Smooth muscle cell (in vitro differentiated cells): ENCODE data around the gene SUPT3H. TPM values are rescaled to one million over a fixed set of nuclear protein-coding genes. Genes with fewer than 3 reads are reported as not detected.
"Not testable (repeated sequence)": the region's sequence is repeated elsewhere in the genome, so short reads cannot be mapped to it uniquely, and the experiment has no call there.

Source experiments
- DNase-seq: peaks from one replicate; lab custom pipeline; 2025; ENCODE audit not compliant: unreplicated experiment; lab: John Stamatoyannopoulos, UW
- H2AFZ ChIP-seq: fragments of 200-600 bp; sonication (generic); 2 replicates; pipeline ENCODE4 v1.6.0; 2016; ENCODE audit warnings: antibody characterized with exemption, low read depth, mild to moderate bottlenecking
- H3F3A ChIP-seq: fragments of 200-600 bp; sonication (generic); 2 replicates; pipeline ENCODE4 v1.6.0; 2017; ENCODE audit warnings: antibody characterized with exemption, low read depth
- H3K27ac ChIP-seq: fragments of 200-600 bp; sonication (generic); 2 replicates; pipeline ENCODE4 v1.5.1; 2016; ENCODE audit warnings: low read depth, mild to moderate bottlenecking
- H3K27me3 ChIP-seq: fragments of 200-600 bp; sonication (generic); 2 replicates; pipeline ENCODE4 v1.6.1; 2016; ENCODE audit warnings: low read depth, mild to moderate bottlenecking
- H3K36me3 ChIP-seq: fragments of 200-600 bp; sonication (generic); 2 replicates; pipeline ENCODE4 v1.5.1; 2016; ENCODE audit warnings: low read depth
- H3K4me1 ChIP-seq: fragments of 200-600 bp; sonication (generic); 2 replicates; pipeline ENCODE4 v1.5.1; 2016; ENCODE audit warnings: low read depth
- H3K4me2 ChIP-seq: fragments of 200-600 bp; sonication (generic); 2 replicates; pipeline ENCODE4 v1.6.0; 2016; ENCODE audit warnings: mild to moderate bottlenecking
- H3K4me3 ChIP-seq: fragments of 200-600 bp; sonication (generic); 2 replicates; pipeline ENCODE4 v1.5.1; 2016; ENCODE audit warnings: mild to moderate bottlenecking
- H3K79me2 ChIP-seq: fragments of 200-600 bp; sonication (generic); 2 replicates; pipeline ENCODE4 v1.6.0; 2016; ENCODE audit warnings: low read depth, mild to moderate bottlenecking
- H3K9ac ChIP-seq: fragments of 200-600 bp; sonication (generic); 2 replicates; pipeline ENCODE4 v1.6.0; 2016; ENCODE audit warnings: low read depth
- H3K9me3 ChIP-seq: fragments of 200-600 bp; sonication (generic); replicated peaks from 2 replicates; pipeline ENCODE4 v1.5.1; 2016; ENCODE audit warnings: low read depth
- H4K20me1 ChIP-seq: fragments of 200-600 bp; sonication (generic); 2 replicates; pipeline ENCODE4 v1.6.0; 2016; ENCODE audit warnings: low read depth
- CTCF ChIP-seq: fragments of 200-600 bp; sonication (generic); IDR thresholded peaks from 2 replicates; pipeline ENCODE4 v1.5.1; 2017; ENCODE audit warnings: borderline replicate concordance, mild to moderate bottlenecking, antibody characterized with exemption; ENCODE audit not compliant: insufficient read depth, poor library complexity, severe bottlenecking
- WGBS: methylation state at CpG from one replicate; pipeline ENCODE4 v1.1.7; 2016; ENCODE audit warnings: low lambda C conversion rate; 5-methylcytosine and 5-hydroxymethylcytosine counted together
- polyA plus RNA-seq: library from polyadenylated mRNA; unstranded; fragments of >200 nt; fragmentation: Nextera tagmentation; extraction: Ambion mirVana; gene quantifications from 2 replicates; pipeline ENCODE4 v1.2.1, GENCODE V29; 2016
- total RNA-seq: library from RNA; depleted of rRNA; stranded (reverse); fragments of >200 nt; gene quantifications from 2 replicates; pipeline ENCODE4 v1.2.3, GENCODE V29; 2014

SUPT3H gene
- total and polyA plus RNA-seq, 2 experiments from 2014 or later = 19.4 to 22.9 TPM

GRCh38 chr6:44917430-44917829 is 460.3 kb downstream of the SUPT3H start:
- Histone ChIP-seq H4K20me1 (no peaks in the 10 kb centered on the region), H3K27ac (no peak overlapping the region), H3K4me2 (no peak overlapping the region), H3K9me3 (no peaks in the 10 kb centered on the region), H3K27me3 (no peaks in the 10 kb centered on the region), H3K4me3 (no peak overlapping the region), H3K9ac (no peak overlapping the region), H3K4me1 (no peaks in the 10 kb centered on the region), H3K79me2 (no peaks in the 10 kb centered on the region), H3K36me3 (no peaks in the 10 kb centered on the region), H3F3A (no peaks in the 10 kb centered on the region), H2AFZ (no peak overlapping the region)
- 98% methylated on average over 2 of the region's 2 CpGs for WGBS
- no peak for DNase-seq
- TF ChIP-seq CTCF = no peak

DNA sequence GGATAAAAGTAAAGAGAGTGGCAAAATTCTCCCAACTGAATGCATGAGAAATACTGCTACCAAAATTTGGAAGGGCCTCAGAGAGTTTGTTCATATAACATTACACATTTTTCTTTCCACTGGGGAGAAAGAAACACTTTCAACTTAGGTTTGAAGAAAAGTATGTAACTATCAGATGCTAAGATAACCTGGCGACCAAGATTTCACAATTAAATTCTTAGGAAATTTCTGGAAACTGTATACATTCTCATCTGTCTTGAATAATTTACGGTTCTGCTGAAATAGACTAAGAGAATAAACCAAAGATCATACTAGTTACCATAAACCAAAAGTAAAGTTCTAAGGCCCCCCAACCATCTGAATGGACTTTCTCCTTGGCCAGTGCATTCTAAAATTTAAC is 462.6 kb downstream of the SUPT3H start:
- no peaks in the 10 kb centered on the region for H3K4me1 ChIP-seq
- no peak overlapping the region for H3K4me3 ChIP-seq
- TF ChIP-seq CTCF = no peak
- H3K9ac ChIP-seq = no peak overlapping the region
- H3K9me3 ChIP-seq = no peaks in the 10 kb centered on the region
- H3K36me3 ChIP-seq = no peaks in the 10 kb centered on the region
- no peak overlapping the region for H2AFZ ChIP-seq
- no peaks in the 10 kb centered on the region for H3K79me2 ChIP-seq
- H3K27ac ChIP-seq = no peak overlapping the region
- DNase-seq = no peak
- no peaks in the 10 kb centered on the region for H3K27me3 ChIP-seq
- WGBS = 93% methylated on average over 2 of the region's 2 CpGs
- no peaks in the 10 kb centered on the region for H3F3A ChIP-seq
- H4K20me1 ChIP-seq = no peaks in the 10 kb centered on the region
- H3K4me2 ChIP-seq = no peak overlapping the region

DNA sequence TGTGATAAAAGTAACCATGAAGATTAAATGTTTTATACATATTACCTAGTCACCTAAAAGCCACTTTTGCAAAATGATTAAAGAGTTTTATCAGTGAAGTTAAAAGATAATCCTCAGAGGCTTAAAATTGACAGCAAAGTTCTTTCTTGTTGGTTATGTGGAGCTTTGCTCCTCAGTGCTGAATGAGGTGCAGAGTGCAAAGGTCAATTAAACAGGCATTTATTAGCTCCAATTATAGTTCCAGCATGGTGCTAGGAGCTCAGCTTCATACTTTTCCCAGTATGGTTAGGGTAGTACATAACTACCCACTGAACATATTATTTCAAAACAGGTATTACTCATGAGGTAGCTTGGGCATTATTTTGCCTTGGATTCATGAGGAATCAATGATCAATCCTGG is 463.6 kb downstream of the SUPT3H start:
- Histone ChIP-seq H3K9ac (no peak overlapping the region), H3K36me3 (no peaks in the 10 kb centered on the region), H3F3A (no peaks in the 10 kb centered on the region), H3K9me3 (no peaks in the 10 kb centered on the region), H3K4me2 (no peak overlapping the region), H3K27me3 (no peaks in the 10 kb centered on the region), H3K4me3 (no peak overlapping the region), H4K20me1 (no peaks in the 10 kb centered on the region), H2AFZ (no peak overlapping the region), H3K27ac (no peak overlapping the region), H3K4me1 (no peaks in the 10 kb centered on the region), H3K79me2 (no peaks in the 10 kb centered on the region)
- no peak for TF ChIP-seq CTCF
- no peak for DNase-seq

- Histone ChIP-seq H3K27ac (no peak overlapping the region), H4K20me1 (no peaks in the 10 kb centered on the region), H3K79me2 (no peaks in the 10 kb centered on the region), H3K4me3 (no peak overlapping the region), H2AFZ (no peak overlapping the region), H3K9ac (no peak overlapping the region), H3K27me3 (no peaks in the 10 kb centered on the region), H3F3A (no peaks in the 10 kb centered on the region), H3K4me1 (no peaks in the 10 kb centered on the region), H3K9me3 (no peaks in the 10 kb centered on the region), H3K36me3 (no peaks in the 10 kb centered on the region), H3K4me2 (no peak overlapping the region)
- 70% methylated on average over 2 of the region's 2 CpGs for WGBS
- no peak for TF ChIP-seq CTCF
- no peak for DNase-seq
These were observed 471.0 kb downstream of the SUPT3H start for GRCh38 chr6:44906761-44907160.

GRCh38 chr6:44900358-44900757 is 477.4 kb downstream of the SUPT3H start:
- H3K9ac ChIP-seq, H3K79me2 ChIP-seq, H3F3A ChIP-seq, H3K4me3 ChIP-seq, H3K36me3 ChIP-seq, H3K27ac ChIP-seq, H4K20me1 ChIP-seq, H3K4me1 ChIP-seq, H3K27me3 ChIP-seq, H3K4me2 ChIP-seq, H3K9me3 ChIP-seq, H2AFZ ChIP-seq, DNase-seq: not testable (repeated sequence)
- WGBS = 91% methylated on average over 11 of the region's 11 CpGs
